HG03342 (cell line): ENCODE results near the gene RBM10.

Source experiments
- ATAC-seq: cut with Tn5 transposase; IDR thresholded peaks from one replicate; pipeline ENCODE4 v1.9.1; 2021; ENCODE audit warnings: mild to moderate bottlenecking, moderate library complexity; ENCODE audit not compliant: unreplicated experiment

RBM10 gene

DNA sequence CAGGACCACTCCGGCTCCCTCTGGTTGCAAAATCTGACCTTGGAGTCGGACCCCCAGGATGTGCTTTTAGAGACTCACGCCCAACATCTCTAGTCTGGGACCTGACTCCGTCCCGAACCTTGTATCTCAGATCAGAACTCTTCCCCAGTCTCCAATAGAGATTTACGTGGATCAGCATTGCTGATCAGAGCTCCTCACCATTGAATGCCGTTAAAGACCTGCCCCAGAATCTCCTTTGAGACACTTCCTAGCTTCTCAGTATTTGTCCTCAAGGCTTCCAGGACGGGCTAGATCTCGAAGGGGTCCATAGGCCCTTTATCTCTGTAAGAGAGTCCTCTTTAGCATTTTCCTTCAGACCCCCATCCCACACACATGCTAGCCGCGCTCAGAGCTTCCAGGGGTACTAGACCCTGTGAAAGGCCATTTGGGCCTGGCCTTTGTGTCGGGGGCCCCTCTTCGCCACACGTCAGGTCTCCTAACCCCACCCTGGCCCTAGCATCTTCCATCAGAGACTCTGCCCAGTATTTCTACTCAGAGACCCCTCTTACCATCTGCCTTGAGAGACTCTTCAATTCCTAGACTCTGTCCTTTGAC, 49.3 kb downstream of the RBM10 start:
- ATAC-seq: no peak

DNA sequence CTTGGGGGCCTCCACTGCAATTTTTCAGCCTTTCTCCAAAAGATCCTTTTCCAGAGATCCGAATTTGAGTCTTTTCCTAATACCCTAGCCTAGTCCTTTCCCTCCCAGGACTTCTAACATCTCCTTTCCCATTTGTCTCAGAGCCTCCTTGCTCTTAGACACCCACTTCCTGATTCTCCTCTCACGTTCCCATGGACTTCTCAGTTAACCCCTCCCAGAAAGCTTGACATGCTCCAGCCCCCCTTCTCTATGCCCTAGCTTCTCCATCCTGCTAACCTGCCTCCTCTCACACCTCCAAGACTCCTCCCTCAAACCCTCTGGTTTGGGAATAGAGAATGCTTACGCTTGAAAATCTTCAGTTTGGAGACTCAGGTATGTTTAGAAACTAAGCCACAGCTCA, 51.1 kb downstream of the RBM10 start:
- ATAC-seq: no peak

DNA sequence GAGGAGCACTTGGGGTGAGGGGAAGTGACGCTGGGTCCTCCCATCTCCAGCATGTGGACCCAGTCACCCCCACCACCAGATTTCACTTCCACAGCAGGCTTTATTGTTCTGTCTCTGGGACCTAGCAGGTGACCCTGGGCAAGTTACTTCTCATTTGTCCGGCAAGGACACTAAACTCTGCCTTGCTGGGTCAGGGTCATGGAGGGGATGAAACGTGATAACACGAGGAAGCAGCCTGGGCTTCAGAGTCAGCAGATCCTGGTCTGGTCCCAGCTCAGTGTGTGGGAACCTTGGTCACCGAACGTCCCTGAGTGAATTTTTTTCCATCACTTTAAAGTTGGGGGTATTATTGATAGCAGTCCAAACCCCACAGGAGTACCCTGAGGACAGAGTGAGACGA, 52.5 kb downstream of the RBM10 start:
- no peak for ATAC-seq

DNA sequence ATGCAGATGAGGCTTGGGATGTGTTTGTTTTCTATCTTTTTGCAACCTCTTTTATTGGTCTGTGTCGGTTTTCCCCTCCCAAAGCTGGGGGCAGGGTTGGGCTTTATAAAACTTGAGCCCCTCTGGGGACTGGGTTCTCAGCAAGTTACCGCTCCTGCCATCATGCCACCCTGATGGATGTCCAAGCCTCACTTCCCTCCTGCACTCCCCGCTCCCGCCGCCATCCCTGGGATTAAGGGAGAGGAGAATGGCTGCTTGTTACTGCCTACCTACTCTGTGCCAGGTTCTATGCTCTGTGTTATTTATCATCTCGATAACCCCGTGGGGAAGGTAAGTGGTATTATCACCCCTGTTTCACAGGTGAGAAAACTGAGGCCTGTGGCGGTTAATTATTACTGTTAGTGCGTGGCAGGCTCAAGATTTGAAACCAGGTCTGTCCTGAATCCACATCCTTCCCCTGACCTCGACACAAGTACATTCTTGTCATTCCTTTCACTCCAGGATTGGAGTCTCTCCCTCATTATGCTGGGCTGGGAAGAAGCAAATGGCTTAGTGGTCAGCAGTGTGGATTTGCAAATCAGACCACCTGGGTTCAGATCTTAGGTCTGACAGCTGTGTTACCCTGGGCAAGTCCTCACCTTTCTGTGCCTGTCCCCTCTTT, 53.1 kb downstream of the RBM10 start:
- no peak for ATAC-seq

DNA sequence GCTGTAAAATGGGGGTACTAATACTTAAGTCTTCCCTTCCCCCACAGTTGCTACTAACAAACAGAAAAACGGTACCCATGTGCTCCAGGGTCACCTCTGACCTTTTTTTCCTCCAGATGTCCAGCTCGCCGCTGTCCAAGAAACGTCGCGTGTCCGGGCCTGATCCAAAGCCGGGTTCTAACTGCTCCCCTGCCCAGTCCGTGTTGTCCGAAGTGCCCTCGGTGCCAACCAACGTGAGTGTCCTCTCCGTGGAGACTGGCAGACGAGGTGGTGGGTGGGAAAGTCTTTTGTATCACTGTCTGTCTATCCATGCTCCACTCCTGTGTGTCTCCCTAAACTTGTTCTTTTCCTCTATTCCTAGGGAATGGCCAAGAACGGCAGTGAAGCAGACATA, 53.7 kb downstream of the RBM10 start:
- no peak for ATAC-seq

DNA sequence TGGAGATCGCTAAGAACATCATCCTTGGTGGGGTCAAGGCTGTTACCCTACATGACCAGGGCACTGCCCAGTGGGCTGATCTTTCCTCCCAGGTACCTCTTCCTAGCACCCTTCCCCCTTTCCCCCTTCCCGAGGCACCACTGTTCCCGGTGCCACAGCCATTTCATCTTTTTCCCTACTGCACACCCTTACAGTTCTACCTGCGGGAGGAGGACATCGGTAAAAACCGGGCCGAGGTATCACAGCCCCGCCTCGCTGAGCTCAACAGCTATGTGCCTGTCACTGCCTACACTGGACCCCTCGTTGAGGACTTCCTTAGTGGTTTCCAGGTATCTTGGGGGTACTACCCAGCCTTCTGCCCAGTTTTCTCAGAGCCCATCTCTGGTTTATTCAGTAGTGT, 54.3 kb downstream of the RBM10 start:
- no peak for ATAC-seq

DNA sequence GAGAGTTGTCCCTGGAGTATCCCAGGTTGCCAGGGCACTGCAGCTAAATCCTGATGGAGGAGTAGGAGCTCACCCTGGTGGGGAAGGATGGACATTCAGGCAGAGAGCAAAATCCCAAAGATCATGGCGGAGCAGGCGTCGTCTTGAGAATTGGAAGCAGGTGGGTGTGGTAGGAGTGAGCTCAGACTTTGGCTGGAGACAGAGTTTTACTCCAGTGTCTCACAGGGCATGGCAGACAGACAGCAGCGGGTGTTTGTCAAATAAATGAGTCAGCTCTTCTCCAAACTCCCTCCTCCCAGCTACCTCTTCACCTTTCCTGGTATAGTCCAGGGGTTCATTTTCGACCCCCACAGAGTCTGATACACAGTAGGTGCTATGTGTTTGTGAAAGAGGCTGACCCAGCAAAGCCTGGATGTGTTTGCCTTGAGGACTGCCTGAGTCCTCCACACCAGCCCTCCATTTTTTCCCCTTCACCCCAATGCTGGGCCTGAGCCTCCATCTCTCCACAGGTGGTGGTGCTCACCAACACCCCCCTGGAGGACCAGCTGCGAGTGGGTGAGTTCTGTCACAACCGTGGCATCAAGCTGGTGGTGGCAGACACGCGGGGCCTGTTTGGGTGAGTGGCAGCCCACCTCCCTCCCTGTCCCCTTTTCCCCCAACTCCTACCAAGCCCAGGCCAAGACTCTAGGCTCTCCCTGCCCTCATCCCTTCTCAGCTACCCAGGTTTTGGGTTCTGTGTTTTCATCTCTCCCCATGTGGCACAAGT, 55.5 kb downstream of the RBM10 start:
- ATAC-seq: no peak

DNA sequence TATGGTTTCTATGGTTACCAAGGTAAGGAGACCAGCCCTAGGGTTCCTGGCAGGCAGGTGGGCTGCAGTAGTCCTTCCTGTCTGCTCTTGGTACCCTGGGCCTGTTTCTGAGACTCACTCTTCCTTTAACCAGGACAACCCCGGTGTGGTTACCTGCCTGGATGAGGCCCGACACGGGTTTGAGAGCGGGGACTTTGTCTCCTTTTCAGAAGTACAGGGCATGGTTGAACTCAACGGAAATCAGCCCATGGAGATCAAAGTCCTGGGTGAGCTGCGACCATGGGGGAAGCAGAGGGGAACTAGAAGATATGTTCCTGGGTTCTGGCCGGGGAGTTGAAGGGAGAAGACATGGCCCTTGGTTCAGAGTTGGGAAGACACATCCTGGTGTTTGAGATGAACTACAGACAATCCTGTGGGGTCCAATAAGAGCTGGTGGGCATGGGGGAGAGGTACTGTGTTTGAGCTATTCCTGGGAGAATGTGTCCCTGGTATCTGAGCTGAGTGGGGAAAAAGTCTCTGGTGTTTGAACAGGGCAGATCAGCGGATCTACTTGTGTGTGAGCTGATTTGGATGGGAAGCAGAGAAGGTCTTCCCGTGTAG, 56.4 kb downstream of the RBM10 start:
- ATAC-seq: no peak

DNA sequence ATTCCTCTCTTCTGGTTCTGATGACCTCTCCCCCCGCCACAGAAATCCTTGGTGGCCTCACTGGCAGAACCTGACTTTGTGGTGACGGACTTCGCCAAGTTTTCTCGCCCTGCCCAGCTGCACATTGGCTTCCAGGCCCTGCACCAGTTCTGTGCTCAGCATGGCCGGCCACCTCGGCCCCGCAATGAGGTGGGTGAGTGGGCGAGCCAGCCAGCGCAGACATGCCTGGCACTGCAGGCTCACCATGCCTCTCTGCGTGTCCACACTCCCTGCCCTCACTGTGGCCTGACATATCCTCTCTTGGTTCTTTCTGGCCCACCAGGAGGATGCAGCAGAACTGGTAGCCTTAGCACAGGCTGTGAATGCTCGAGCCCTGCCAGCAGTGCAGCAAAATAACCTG, 57.3 kb downstream of the RBM10 start:
- no peak for ATAC-seq

DNA sequence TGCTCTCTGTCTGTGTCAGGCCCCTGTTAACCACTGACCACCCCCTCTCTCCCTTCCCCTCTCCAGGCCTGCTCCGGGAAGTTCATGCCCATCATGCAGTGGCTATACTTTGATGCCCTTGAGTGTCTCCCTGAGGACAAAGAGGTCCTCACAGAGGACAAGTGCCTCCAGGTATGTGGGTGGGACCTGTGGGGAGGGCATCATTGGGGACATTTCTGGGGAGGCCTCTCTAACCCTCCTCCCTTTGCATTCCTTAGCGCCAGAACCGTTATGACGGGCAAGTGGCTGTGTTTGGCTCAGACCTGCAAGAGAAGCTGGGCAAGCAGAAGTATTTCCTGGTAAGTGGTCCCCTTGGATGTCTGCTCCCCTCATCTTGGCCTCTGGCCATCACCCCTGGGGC, 57.9 kb downstream of the RBM10 start:
- ATAC-seq: no peak

DNA sequence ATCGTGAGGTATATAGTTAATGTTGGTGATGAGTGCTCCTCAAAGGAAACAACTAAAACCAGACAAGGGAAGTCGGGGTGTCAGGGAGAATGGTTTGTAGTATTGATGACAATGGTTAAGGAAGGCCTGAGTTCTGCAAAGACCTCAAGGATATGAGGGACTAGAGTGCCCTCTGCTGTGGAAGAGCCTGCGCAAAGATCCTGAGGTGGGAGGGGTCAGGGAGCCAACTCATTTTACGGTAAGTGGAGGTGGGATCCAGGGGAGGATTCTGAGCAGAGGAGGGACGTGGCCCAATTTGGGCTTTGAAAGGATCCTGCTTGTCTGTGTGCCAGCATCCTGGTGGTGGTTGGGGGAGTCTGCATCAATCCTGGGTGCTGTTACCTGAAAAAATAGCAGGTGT, 59.9 kb downstream of the RBM10 start:
- no peak for ATAC-seq

DNA sequence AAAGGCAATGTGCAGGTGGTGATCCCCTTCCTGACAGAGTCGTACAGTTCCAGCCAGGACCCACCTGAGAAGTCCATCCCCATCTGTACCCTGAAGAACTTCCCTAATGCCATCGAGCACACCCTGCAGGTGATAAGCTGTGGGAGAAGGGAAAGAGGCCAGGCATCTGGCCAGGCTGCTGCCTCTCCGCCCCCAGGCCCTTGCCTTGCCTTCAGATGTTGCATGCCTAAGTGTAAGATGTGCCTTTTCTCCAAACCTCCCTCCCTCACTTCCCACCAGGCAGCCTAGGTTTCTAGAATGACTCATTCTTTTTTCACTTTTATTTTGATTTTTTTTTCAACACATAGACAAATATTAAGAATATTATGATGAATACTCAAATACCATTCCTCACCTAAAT, 61.3 kb downstream of the RBM10 start:
- no peak for ATAC-seq

DNA sequence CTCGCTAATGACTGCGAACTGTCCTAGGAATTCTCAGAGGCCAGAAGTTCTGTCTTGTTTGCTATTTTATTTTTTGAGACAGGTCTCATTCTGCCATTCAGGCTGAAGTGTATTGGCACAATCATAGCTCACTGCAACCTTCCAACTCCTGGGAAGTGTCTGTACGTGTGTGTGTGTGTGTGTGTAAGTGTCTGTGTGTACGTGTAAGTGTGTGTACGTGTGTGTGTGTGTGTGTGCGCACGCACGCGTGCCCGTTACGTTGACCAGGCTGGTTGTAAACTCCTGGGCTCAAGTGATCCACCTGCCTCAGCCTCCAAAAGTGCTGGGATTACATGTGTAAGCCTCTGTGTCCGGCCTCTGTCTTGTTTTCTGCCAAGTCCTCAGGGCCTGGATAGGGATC, 63.1 kb downstream of the RBM10 start:
- no peak for ATAC-seq

DNA sequence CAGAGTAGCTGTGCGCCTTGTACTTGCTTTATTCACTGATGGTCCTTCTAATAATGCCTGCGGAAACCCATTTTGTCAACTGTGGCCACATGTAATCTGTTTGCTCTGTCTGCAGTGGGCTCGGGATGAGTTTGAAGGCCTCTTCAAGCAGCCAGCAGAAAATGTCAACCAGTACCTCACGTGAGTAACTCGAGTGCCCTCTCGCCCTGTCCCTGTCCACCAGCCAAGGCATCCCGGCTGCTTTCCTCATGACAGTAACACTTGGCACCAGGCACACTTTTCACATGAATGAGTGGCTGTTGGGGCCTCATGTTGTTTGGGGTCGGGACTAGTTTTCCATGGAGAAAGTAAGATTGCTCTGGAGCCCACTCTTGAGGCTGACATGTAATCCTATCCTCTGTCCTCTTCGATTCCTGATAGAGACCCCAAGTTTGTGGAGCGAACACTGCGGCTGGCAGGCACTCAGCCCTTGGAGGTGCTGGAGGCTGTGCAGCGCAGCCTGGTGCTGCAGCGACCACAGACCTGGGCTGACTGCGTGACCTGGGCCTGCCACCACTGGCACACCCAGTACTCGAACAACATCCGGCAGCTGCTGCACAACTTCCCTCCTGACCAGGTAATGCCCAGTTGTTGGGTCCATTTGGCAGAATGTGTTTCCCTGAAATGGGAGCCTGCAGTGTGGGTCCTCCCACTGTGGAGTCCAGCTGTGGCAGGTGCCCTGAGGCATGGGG, 64.7 kb downstream of the RBM10 start:
- ATAC-seq: no peak

DNA sequence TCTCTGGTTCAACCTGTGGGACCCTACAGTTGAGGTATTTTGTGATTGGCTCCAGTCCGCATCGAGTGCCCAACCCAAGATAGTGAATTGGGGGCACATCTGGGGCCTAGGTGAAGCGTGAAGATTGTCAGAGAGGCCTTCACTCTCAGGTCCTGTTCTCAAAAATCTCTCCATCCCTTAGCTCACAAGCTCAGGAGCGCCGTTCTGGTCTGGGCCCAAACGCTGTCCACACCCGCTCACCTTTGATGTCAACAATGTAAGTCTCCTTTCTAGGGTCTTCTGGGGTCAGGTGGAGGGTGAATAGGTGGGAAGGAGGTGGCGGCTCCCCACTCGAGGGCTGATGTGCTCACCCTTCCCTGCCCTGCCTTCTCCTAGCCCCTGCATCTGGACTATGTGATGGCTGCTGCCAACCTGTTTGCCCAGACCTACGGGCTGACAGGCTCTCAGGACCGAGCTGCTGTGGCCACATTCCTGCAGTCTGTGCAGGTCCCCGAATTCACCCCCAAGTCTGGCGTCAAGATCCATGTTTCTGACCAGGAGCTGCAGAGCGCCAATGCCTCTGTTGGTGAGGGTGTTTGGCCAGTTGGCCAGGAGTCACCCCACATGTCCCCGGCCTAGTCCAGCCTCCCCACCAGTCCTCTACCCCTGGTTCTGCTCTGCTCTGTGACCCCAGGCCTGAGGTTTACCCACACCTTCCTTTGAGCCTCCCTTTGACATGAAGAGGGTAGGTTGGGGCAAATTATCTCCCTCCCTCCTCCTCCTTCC, 65.8 kb downstream of the RBM10 start:
- ATAC-seq: no peak

DNA sequence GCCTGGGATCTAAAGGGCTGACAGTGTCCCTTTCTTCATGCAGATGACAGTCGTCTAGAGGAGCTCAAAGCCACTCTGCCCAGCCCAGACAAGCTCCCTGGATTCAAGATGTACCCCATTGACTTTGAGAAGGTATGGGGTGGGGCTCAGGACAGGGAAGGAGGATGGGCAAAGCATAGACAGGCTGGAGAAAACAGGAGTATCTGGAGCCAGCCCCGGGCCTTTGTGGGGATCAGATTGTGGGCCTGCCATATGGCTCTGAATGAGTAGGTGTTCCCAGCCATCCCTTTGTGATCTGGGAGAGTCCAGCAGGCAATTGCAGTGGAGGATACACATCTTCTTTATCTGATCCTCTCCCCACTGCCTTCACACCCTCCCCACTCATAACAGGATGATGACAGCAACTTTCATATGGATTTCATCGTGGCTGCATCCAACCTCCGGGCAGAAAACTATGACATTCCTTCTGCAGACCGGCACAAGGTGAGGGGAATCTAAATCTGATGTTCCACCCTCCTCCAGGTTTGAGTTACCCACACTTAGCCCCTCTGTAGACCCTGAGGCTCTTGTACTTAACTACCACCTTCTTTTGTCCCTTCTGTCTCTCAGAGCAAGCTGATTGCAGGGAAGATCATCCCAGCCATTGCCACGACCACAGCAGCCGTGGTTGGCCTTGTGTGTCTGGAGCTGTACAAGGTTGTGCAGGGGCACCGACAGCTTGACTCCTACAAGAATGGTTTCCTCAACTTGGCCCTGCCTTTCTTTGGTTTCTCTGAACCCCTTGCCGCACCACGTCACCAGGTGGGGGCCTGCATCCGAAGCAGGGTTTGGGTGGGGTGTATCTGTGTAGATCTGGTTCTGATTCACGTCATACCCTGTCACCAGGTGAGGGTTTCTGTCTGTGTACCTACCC, 67.6 kb downstream of the RBM10 start:
- ATAC-seq: no peak

DNA sequence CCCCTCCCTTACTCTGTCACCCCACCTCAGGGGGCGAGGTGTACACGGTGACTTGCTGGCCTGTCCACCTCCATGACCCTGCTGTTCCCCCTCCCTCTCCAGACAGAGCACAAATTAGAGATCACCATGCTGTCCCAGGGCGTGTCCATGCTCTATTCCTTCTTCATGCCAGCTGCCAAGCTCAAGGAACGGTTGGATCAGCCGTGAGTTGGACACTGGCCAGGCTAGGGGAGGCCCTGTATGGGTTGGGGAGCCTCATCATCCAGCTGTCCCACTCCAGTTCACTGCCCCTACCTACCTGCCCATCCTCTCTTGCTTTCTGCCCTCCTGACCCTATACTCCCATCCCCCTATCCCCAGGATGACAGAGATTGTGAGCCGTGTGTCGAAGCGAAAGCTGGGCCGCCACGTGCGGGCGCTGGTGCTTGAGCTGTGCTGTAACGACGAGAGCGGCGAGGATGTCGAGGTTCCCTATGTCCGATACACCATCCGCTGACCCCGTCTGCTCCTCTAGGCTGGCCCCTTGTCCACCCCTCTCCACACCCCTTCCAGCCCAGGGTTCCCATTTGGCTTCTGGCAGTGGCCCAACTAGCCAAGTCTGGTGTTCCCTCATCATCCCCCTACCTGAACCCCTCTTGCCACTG, 69.5 kb downstream of the RBM10 start:
- no peak for ATAC-seq

DNA sequence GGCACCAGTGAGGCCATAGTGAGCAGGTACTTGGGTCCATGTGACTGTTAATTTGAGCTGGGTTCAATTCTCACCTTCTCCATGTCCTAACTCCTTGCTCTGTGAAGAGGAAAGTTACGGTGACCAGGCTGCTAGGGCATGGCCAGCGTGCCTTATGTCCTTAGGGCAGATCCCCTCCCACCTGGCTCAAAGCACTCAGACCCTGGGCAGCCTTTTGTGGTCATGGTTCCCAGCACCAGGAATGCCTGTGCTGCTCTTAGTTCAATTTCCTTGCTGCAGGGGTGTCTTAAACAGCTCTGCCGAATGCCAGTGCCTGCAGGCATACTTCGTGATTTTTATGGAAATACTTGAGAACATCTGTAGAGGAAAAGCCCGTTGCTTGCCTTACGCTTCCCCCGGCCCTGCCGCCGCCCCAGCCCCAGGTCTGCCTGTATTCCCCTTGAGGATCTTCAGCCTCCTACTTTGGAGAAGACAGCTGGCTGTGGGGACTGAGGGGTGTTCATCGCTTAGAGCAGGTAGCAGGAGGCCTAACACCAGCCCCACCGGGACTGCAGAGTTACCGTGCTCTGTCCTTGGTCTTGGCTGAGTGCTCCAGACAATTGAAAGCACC, 70.4 kb downstream of the RBM10 start:
- no peak for ATAC-seq
